ENCODE data around the gene PAQR5. TPM values are rescaled to one million over a fixed set of nuclear protein-coding genes. Genes with fewer than 3 reads are reported as not detected.

PAQR5 gene
- total RNA-seq: under 1 TPM in 1 of 2 experiments, not detected in 1; 0.19 TPM

GRCh38 chr15:69298697-69299441 lies at the start of gene PAQR5:
TSS of gene PAQR5 (plus strand) at chr15:69298912. CDS start at chr15:69360081, 61,169 bp downstream.
- no peaks in the 10 kb centered on the region for H3K9me3 Mint-ChIP-seq
- H3K27me3 Mint-ChIP-seq (ENCODE audit: low read depth): peaks cover 56% of the 10 kb centered on the region
- H3K4me3 Mint-ChIP-seq: peak within 1 kb of the TSS; percentile 14
- CTCF ChIA-PET: no interaction called here
- H3K4me1 Mint-ChIP-seq (ENCODE audit: low read depth): peaks cover 1% of the 10 kb centered on the region
- no peak within 1 kb of the TSS for H3K27ac Mint-ChIP-seq
- intact Hi-C loops (cut with micrococcal nuclease): no loop called here
- H3K36me3 Mint-ChIP-seq (ENCODE audit: low read depth): no peaks in the 10 kb centered on the region
- no peak for DNase-seq

- Mint-ChIP-seq H3K27me3 (ENCODE audit: low read depth) (no peaks in the 10 kb centered on the region), H3K36me3 (ENCODE audit: low read depth) (no peaks in the 10 kb centered on the region), H3K27ac (no peak overlapping the region), H3K4me1 (ENCODE audit: low read depth) (no peaks in the 10 kb centered on the region), H3K9me3 (no peaks in the 10 kb centered on the region), H3K4me3 (no peak overlapping the region)
- intact Hi-C loops (cut with micrococcal nuclease): no loop called here
- CTCF ChIA-PET: no interaction called here
- DNase-seq: no peak
Measured at GRCh38 chr15:69253156-69253555, 45.6 kb upstream of the PAQR5 start.

- H3K27me3 Mint-ChIP-seq (ENCODE audit: low read depth): no peaks in the 10 kb centered on the region
- no peak overlapping the region for H3K4me3 Mint-ChIP-seq
- H3K36me3 Mint-ChIP-seq (ENCODE audit: low read depth): peaks cover 6% of the 10 kb centered on the region
- no peak overlapping the region for H3K27ac Mint-ChIP-seq
- H3K4me1 Mint-ChIP-seq (ENCODE audit: low read depth): no peaks in the 10 kb centered on the region
- CTCF ChIA-PET: interaction anchor here (1.0 to 2.2 kb wide), 2 partner anchors 12 to 208 kb away, joined by 4 to 9 read pairs; no protein-coding TSS in a partner anchor
- DNase-seq: no peak
- H3K9me3 Mint-ChIP-seq: no peaks in the 10 kb centered on the region
- intact Hi-C loops (cut with micrococcal nuclease): loop anchor here (1.0 to 2.0 kb wide), 2 partner anchors 129 to 206 kb away; no protein-coding TSS in a partner anchor
Measured at GRCh38 chr15:69265347-69265955, 33.3 kb upstream of the PAQR5 start.

GRCh38 chr15:69271217-69271616 lies 27.5 kb upstream of the PAQR5 start:
- CTCF ChIA-PET: interaction anchor here (0.6 to 1.1 kb wide), 2 partner anchors 110 to 192 kb away, joined by 3 read pairs; no protein-coding TSS in a partner anchor
- intact Hi-C loops (cut with micrococcal nuclease): no loop called here
- Mint-ChIP-seq H3K4me3 (no peak overlapping the region), H3K4me1 (ENCODE audit: low read depth) (no peaks in the 10 kb centered on the region), H3K36me3 (ENCODE audit: low read depth) (peaks cover 3% of the 10 kb centered on the region), H3K27ac (no peak overlapping the region), H3K9me3 (no peaks in the 10 kb centered on the region), H3K27me3 (ENCODE audit: low read depth) (peaks cover 2% of the 10 kb centered on the region)
- no peak for DNase-seq

GRCh38 chr15:69272139-69272538 lies 26.6 kb upstream of the PAQR5 start:
- intact Hi-C loops (cut with micrococcal nuclease): no loop called here
- Mint-ChIP-seq H3K27me3 (ENCODE audit: low read depth) (peaks cover 2% of the 10 kb centered on the region), H3K36me3 (ENCODE audit: low read depth) (peaks cover 3% of the 10 kb centered on the region), H3K9me3 (no peaks in the 10 kb centered on the region), H3K4me3 (no peak overlapping the region), H3K4me1 (ENCODE audit: low read depth) (no peaks in the 10 kb centered on the region), H3K27ac (no peak overlapping the region)
- CTCF ChIA-PET: no interaction called here
- no peak for DNase-seq

- H3K9me3 Mint-ChIP-seq: no peaks in the 10 kb centered on the region
- H3K27me3 Mint-ChIP-seq (ENCODE audit: low read depth): peaks cover 2% of the 10 kb centered on the region
- no peak for DNase-seq
- intact Hi-C loops (cut with micrococcal nuclease): no loop called here
- no peak overlapping the region for H3K4me3 Mint-ChIP-seq
- H3K36me3 Mint-ChIP-seq (ENCODE audit: low read depth): peaks cover 3% of the 10 kb centered on the region
- H3K4me1 Mint-ChIP-seq (ENCODE audit: low read depth): no peaks in the 10 kb centered on the region
- H3K27ac Mint-ChIP-seq: no peak overlapping the region
- CTCF ChIA-PET: no interaction called here
Measured at GRCh38 chr15:69272891-69273290, 25.8 kb upstream of the PAQR5 start.

- Mint-ChIP-seq H3K4me1 (ENCODE audit: low read depth) (no peaks in the 10 kb centered on the region), H3K36me3 (ENCODE audit: low read depth) (no peaks in the 10 kb centered on the region), H3K27ac (no peak overlapping the region), H3K4me3 (no peak overlapping the region), H3K27me3 (ENCODE audit: low read depth) (peaks cover 2% of the 10 kb centered on the region), H3K9me3 (no peaks in the 10 kb centered on the region)
- CTCF ChIA-PET: no interaction called here
- intact Hi-C loops (cut with micrococcal nuclease): no loop called here
- DNase-seq: no peak
Measured at GRCh38 chr15:69275074-69275670, 23.5 kb upstream of the PAQR5 start.

- DNase-seq: no peak
- intact Hi-C loops (cut with micrococcal nuclease): no loop called here
- no peaks in the 10 kb centered on the region for H3K9me3 Mint-ChIP-seq
- H3K4me1 Mint-ChIP-seq (ENCODE audit: low read depth): no peaks in the 10 kb centered on the region
- peaks cover 2% of the 10 kb centered on the region for H3K27me3 Mint-ChIP-seq (ENCODE audit: low read depth)
- H3K4me3 Mint-ChIP-seq: no peak overlapping the region
- no peaks in the 10 kb centered on the region for H3K36me3 Mint-ChIP-seq (ENCODE audit: low read depth)
- H3K27ac Mint-ChIP-seq: no peak overlapping the region
- CTCF ChIA-PET: no interaction called here
Measured at GRCh38 chr15:69275933-69276560, 22.7 kb upstream of the PAQR5 start.

GRCh38 chr15:69277316-69277715 lies 21.4 kb upstream of the PAQR5 start:
- no peak overlapping the region for H3K27ac Mint-ChIP-seq
- H3K27me3 Mint-ChIP-seq (ENCODE audit: low read depth): peaks cover 2% of the 10 kb centered on the region
- no peaks in the 10 kb centered on the region for H3K9me3 Mint-ChIP-seq
- DNase-seq: no peak
- intact Hi-C loops (cut with micrococcal nuclease): no loop called here
- no peaks in the 10 kb centered on the region for H3K4me1 Mint-ChIP-seq (ENCODE audit: low read depth)
- CTCF ChIA-PET: interaction anchor here (0.6 to 1.1 kb wide), 2 partner anchors 12 to 18 kb away, joined by 4 read pairs; no protein-coding TSS in a partner anchor
- no peak overlapping the region for H3K4me3 Mint-ChIP-seq
- no peaks in the 10 kb centered on the region for H3K36me3 Mint-ChIP-seq (ENCODE audit: low read depth)

GRCh38 chr15:69279636-69280035 lies 19.1 kb upstream of the PAQR5 start:
- intact Hi-C loops (cut with micrococcal nuclease): no loop called here
- Mint-ChIP-seq H3K27ac (no peak overlapping the region), H3K9me3 (no peaks in the 10 kb centered on the region), H3K4me3 (no peak overlapping the region), H3K4me1 (ENCODE audit: low read depth) (no peaks in the 10 kb centered on the region), H3K27me3 (ENCODE audit: low read depth) (peaks cover 2% of the 10 kb centered on the region), H3K36me3 (ENCODE audit: low read depth) (no peaks in the 10 kb centered on the region)
- CTCF ChIA-PET: interaction anchor here (0.6 kb wide), 1 partner anchor 328 kb away, joined by 3 read pairs; no protein-coding TSS in a partner anchor
- DNase-seq: no peak

- intact Hi-C loops (cut with micrococcal nuclease): no loop called here
- CTCF ChIA-PET: no interaction called here
Measured at GRCh38 chr15:69280783-69281182, 17.9 kb upstream of the PAQR5 start.

GRCh38 chr15:69282104-69282743 lies 16.5 kb upstream of the PAQR5 start:
- no peaks in the 10 kb centered on the region for H3K9me3 Mint-ChIP-seq
- H3K36me3 Mint-ChIP-seq (ENCODE audit: low read depth): no peaks in the 10 kb centered on the region
- no peak for DNase-seq
- no peaks in the 10 kb centered on the region for H3K27me3 Mint-ChIP-seq (ENCODE audit: low read depth)
- no peaks in the 10 kb centered on the region for H3K4me1 Mint-ChIP-seq (ENCODE audit: low read depth)
- CTCF ChIA-PET: interaction anchor here (0.6 kb wide), 1 partner anchor 562 kb away, joined by 3 read pairs; no protein-coding TSS in a partner anchor
- H3K4me3 Mint-ChIP-seq: no peak overlapping the region
- intact Hi-C loops (cut with micrococcal nuclease): no loop called here
- H3K27ac Mint-ChIP-seq: no peak overlapping the region

More at GRCh38 chr15:69280783-69281182, 17.9 kb upstream of the PAQR5 start:
- no peak overlapping the region for H3K27ac Mint-ChIP-seq
- H3K27me3 Mint-ChIP-seq (ENCODE audit: low read depth): peaks cover 2% of the 10 kb centered on the region
- DNase-seq: no peak
- no peaks in the 10 kb centered on the region for H3K9me3 Mint-ChIP-seq
- no peaks in the 10 kb centered on the region for H3K36me3 Mint-ChIP-seq (ENCODE audit: low read depth)
- no peaks in the 10 kb centered on the region for H3K4me1 Mint-ChIP-seq (ENCODE audit: low read depth)
- no peak overlapping the region for H3K4me3 Mint-ChIP-seq
